GM21390 (cell line): ENCODE measurements around the gene TWF1.
A peak's percentile ranks its signal among the peaks of the same experiment; 100 is the strongest.
"Not testable (repeated sequence)": the region's sequence is repeated elsewhere in the genome, so short reads cannot be mapped to it uniquely, and the experiment has no call there.

Experiments used
- ATAC-seq: cut with Tn5 transposase; IDR thresholded peaks from one replicate; pipeline ENCODE4 v1.9.1; 2021; ENCODE audit not compliant: unreplicated experiment

Gene TWF1

DNA sequence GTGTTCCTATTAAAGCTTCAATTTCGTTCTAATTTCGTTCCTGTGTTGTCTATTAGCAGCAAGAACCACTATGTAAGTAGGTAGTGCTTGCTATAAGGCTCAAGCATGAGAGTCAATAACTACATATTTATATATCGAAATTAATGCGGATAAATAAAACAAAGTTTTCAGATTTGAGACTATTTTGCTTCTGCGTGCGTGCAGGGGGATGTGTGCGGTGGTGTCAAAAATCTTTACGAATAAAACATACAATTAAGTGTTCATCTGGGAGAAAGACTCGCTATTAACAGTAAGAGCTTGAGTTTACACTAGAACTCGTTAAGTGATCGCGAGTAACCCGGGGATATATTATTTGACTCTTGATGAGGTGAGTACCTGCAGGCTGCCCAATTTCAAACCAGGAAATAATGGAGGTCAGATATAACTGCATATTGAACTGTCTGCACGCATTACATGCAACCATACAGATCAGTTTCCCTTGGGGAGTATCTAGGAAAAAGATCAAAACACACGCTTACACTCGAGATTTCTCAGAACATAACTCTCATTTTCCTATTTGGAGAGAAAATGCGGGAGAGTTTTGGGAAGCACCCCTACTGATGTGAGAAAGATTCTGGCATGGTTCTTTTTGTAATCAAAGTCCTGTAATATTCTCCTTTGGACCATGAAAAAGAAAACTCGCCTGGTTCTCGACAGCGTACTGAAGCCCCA lies 813 bp downstream of the TWF1 start:
- no peak for ATAC-seq

DNA sequence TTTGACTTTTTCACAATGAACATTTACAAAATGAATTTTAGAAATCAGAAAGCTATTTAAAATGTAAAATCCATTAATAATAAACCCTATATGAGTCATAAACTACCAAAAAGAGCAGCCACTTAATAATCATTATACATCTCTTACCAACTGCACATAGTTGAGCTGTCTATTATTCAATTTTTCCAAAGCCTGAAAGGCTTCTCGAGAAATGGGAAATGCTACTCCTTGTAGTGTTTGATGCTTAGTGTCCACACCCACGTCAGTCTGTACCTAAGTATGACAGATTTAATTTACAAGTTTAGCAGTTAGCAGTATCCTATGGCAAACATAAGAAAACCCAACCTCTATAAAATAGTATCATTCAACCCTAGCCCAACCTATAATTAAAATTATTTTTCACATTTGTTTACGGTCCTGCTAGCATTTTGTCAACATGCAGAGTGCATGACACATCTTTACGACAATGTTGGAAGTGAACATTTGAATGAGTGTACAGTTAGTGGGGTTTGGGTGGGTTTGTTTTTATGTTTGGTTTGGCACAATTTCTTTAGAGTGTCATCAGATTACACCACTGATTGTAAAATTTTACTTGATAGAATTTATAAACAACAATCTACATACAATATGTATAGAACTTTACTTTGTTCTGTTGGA lies 8.4 kb downstream of the TWF1 start:
- no peak for ATAC-seq

DNA sequence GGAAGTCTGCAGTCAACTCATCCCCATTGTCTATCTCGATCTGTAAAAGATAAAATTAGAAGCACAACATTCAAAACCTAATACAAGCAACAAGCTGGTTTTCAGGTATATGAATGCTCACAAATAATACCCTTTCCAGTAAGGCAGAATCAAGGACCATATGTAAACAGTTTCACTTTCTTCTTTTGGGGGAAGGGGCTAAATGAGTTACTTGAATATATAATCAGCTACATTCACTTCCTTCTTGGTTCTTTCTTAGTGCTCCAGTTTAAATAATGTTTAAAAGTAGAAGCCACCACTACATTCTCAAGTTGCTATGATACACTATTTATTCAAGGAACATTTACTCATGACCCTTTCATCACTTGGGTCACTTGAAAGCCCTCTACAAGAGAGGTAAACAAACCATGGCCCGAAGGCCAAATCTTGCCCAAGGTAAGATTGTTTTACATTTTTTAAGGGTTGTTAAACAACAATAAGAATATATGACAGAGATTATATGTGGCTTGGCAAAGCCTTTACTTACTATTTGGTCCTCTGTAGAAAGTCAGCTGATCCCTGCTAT lies 10.3 kb downstream of the TWF1 start:
- ATAC-seq = no peak

DNA sequence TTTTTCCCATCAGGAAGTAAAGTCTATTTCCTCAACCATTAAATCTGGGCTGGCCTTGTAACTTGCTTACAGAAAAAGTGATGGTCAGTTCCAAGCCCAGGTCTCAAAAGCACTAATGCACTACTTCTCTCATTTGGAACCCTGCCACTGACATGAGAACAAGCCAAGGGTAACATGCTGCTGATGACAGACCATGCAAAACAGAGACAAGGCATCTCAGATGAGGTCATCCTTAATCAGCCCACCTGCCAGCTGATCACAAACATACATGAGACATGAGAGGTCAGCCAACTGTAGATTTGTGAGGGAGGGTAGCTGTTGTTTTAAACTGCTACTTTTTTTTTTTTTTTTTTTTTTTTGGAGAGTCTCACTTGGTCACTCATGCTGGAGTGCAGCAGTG lies 16.2 kb downstream of the TWF1 start:
- ATAC-seq = no peak

DNA sequence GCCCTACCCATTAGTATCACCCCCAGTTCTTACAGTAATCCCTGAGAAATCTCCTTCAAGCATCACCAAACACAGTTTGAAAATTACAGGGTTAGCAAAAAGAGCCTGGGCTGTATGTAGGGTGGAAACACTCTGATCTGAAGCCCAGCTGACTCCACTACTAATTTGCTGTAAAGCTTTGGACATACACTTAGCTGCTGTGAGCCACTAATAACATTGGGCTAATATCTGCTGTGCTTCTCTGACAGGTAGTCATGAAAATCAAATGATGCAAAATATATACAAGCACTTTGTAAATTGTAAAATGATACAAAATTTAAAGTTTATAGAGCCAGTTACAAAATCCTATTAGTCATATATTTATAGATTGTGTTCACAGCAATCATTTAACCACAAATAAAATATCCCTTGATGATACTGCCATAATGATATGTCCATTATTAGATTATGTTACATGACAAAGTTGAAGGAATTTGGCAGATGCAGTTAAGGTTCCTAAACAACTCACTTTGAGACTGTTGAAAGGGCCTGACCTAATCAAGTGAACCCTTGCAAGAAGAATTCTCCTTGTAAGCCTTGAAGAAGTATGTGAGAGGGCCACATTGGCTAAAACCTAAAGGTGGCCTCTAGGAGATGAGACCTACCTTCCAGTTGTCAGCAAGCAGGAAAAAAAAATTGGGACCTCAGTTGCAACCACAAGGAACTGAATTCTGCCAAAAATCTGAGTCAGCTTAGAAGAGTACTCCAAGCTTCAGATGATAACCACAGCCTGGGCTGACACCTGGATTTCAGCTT lies 19.0 kb downstream of the TWF1 start:
- no peak for ATAC-seq

DNA sequence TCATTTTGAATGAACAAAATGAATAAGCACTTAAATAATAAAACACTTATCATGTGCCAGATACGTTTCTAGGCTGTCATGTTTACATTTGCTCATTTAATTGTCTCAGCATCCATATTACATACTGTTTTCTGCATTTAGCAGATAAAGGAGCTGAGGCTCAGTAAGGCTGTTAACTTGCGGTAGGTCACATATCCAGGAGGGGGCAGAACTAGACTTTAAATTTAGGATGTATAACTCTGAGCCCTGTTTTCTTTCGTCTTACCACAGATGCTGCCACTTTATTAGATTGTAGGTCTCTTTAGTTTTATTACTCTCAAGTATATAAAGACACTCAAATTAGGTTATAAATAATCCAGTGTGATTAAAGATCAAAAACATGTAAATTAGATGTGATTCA lies 29.6 kb downstream of the TWF1 start:
- no peak for ATAC-seq

DNA sequence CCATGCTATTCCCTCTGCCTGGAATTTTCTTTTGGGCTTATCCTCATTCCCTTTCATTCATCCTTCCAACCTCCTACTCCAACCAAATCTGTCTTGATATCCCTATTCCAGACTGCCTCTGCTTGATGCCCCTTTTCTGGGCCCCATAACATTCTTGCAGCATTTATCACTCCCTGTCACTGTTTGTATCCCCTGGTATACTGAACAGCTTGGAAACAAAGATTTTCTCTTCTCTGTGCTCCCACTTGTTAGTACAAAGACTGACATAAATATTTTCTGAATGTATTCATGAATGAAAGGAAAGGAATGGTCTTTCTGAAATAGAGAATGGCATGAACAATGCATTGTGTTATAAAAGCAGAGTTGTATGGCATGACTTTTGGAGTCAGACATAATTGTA lies 39.8 kb downstream of the TWF1 start:
- ATAC-seq = no peak

DNA sequence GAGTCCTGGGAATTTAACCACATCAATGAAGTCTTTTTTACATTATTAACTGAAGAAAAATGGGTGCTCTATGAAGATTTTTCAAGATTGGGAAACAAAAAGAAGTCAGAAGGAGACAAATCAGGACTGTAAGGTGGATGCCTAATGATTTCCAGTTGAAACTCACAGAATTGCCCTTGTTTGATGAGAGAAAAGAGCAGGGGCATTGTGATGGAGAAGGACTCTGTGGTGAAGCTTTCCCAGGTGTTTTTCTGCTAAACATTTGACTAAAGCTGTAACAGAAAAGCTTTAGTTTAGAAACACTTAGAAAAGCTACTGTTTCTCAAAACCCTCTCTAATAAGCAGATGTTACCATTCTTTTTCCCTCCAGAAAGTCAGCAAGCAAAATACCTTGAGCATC lies 41.6 kb downstream of the TWF1 start:
- ATAC-seq = no peak

DNA sequence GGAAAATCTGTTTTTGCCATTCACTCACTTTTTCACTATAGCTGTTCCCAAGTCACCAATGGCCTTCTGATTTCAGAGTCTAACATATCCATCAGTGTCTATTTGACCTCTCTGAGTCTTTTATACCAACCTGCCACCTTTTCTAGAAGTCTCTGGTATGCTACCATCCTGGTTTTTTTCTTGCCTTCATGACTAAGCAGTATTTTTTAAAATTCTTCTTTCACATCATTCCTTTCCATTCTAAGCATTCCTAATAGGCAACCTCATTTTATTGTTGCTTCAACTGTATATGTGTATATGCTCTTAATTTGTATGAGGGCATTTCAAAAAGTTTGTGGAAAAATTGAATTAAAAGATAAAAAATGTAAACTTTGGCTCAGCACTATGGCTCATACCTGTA lies 42.3 kb downstream of the TWF1 start:
- no peak for ATAC-seq

DNA sequence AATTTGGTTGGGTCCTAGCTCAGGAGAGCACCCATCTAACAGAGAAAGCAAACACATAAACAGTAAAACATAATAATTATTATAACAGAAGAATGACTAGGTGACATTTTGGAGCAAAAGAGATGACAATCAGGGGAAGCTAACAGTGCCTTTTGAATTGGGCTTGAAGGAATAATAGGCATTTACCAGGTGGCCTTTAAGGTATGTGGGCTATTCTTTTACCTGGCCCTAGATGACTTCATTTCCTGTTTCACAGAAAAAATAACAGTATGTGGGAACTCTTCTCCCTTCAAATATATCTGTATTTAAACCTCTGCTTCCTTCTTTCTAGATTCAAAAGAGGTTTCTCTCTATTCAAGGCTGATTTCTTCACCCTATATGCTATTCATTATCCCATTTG lies 43.5 kb downstream of the TWF1 start:
- ATAC-seq = no peak

DNA sequence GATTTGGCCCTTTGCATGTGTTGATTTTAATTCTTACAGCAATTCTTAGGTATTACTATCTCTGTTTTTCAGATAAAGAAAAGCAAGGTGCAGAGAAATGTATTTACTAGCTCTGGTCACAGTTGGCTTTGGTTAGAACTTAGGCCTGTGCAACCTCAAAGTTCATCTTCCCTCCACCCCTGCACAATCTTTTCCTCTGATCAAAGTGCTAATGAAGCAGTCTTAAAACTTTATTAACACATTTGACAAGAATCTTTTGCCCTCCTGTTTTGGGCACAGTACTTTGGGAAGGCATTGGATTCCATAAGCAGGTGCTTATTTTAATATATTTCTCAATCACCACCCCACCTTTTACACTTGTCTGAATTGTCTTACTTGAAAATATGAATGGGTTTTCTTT lies 44.6 kb downstream of the TWF1 start:
- no peak for ATAC-seq

DNA sequence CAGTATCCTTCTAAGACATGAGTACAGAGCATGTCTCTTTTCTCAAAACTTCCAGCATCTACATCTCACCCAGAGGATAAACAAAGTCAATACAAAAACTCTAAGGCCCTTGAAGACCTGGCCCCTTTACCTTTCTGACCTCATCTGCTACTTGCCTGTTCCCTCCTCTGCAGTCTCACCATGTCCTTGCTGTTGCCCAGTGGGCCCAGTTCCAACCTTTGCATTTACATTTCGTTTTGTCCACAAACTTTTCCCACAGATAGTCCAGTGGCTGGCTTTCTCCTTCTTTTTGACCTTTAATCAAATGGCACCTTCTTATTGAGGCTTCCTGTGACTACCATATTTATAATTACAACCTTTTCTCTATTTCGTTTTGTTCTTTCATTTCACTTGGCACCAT lies 45.7 kb downstream of the TWF1 start:
- no peak for ATAC-seq

DNA sequence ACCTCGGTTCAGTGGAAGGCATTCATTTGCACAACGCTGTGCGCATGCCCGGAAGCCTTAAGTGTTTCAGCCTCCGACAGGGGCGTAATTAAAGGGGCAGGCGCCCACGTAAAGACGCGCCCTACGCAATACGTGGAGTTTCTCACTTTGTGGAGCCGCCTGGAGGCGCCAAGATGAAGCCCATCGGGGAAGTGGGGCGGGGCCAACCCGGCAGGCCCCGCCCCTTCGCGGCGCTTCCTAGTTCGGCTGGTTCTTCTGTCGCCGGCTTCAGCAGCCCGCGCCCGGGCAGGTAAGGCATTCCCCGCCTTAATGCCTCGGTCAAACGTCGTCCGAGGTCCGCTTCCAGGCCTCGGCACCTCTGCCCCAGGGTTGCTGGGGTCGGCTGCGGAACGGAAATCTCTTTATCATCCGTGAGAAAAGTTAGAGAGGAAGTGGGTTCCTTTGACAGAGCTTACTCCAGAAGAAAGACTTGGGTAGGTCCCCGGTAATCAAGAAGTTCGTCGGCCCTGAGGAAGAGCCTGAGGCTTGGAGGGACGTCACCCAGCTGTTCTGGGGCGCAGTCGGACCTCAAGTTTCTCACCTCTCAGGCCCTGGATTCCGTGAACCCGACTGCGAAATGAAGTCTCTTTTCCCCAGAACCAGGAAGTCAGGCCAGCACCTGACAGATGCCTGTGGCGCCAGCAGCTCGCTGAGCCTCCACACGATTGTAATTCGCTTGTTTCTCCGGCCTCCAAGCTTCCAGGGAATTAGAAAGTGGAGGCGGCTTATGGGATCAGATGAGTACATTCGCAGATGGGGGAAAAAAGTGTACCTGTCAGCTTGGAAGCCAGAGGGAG lies 47.2 kb downstream of the TWF1 start, which contains the start of the genes IRAK4 and PUS7L:
Gene IRAK4, plus strand, starts transcription at position 224 of the 836 bp plus-strand sequence. CDS start 9,161 bp downstream, outside the sequence.
Gene PUS7L, minus strand, starts transcription at position 63 of the 836 bp plus-strand sequence. CDS start 3,545 bp downstream, outside the sequence.
- ATAC-seq = peak; percentile 95

DNA sequence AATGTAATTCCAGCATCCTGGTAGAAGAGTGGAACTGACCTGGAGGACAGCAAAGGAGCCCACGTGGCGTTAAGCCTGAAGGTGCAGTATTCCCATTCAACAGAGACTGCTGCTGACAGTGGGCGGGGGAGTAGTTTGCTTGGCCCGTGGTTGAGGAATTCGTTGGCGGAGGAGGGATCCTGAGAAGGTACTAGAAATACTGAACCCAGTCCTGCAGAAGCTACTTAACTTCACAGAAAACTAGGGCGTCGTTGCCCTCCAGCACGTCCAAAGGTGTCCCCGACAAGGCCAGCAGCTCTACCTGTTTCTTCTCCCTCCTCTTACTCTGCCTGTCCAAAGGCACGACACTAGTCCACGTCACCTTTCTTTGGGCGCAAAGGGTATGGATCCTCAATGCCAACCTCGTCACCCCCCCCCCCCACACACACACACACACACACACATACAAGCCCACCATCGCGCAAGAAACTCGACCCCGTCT lies 47.8 kb downstream of the TWF1 start:
- peak; percentile 2 for ATAC-seq

DNA sequence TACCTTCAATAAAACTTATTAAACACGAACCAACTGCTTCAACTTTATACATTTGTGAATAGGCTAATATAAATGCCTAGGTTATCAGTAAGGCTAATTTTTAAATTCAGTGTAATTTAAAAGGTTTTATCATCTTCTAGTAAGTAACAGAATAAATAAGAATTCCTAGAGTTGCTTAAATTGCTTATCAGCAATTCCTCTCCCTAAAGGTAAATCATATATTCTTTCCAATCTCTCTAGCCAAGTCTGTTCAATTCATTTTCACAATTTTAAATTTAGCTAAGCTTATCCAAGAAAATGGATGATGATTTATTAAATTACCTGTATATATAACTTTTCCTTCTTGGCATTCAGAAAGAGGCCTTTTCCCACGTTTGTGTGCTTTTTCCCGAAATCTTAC lies 52.1 kb downstream of the TWF1 start:
- ATAC-seq = no peak

DNA sequence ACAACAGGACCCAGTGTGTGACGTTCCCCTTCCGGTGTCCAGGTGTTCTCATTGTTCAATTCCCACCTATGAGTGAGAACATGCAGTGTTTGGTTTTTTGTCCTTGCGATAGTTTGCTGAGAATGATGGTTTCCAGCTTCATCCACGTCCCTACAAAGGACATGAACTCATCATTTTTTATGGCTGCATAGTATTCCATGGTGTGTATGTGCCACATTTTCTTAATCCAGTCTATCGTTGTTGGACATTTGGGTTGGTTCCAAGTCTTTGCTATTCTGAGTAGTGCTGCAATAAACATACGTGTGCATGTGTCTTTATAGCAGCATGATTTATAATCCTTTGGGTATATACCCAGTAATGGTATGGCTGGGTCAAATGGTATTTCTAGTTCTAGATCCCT lies 54.8 kb downstream of the TWF1 start:
- ATAC-seq = not testable (repeated sequence)

DNA sequence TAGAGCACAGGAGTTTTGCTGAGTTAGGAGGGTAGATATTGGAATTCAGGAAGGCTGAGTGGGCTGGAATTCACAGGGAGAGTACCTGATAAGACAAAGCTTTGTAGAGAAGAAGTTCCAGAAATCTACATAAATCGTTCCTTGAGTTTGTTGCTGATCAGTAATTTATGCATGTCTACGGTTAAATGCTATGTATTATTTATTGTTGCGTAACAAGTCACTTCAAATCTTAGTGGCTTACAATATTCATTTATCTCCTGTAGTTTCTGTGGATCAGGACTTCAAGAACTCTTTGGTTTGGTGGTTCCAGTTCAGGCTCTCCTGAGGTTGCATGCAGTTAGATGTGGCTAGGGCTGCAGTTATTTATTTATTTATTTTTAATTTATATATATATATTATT lies 55.3 kb downstream of the TWF1 start:
- ATAC-seq = no peak

DNA sequence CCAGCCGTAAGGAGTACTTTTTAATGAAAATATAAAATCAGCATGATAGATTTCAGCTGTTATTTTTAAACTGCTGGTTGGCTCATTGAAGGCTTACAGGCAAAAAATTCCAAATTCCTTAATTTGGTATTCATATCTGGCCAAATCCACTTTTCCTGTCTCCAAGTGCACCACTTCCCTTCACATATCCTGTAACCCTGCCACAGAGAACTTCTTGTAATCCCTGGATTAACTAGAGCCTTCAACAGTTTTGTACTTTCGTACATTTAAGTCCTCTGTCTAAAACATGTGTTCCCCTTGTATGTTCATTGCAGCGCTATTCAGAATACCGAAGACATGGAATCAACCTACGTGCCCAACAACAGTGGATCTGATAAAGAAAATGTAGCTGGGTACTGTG lies 57.1 kb downstream of the TWF1 start:
- no peak for ATAC-seq

DNA sequence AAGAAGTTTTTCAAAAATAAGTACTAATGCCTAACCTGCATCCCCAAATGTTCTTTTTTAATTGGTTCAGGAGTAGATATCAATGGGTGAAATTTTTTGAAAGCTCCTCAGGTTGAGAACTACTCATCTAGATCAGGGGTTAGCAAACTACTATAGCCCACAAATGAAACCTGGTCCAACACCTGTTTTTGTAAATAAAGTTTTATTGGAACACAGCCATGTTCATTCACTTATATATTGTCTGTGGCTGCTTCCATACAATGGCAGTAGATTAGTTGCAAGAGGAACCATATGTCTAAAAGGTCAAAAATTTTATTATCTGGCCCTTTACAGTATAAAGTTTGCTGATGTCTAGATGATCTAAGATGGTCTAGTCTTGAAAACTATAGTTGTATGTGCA lies 61.3 kb downstream of the TWF1 start:
- ATAC-seq = no peak
